ENCODE results near the gene NDUFS5.
A peak's percentile ranks its signal among the peaks of the same experiment; 100 is the strongest.

The NDUFS5 gene

GRCh38 chr1:39026051-39026865 is at the start of gene NDUFS5:
NDUFS5 (plus strand) TSS chr1:39026350; CDS start chr1:39028725, 2,375 bp downstream.
- no peaks in the 10 kb centered on the region for H3K9me3 ChIP-seq (ENCODE audit: control insufficient read depth, insufficient read depth, low read depth, low read length)
- CTCF ChIA-PET: interaction anchor here (0.7 to 1.2 kb wide), 5 partner anchors 66 to 694 kb away, joined by 3 to 7 read pairs (median 4); no protein-coding TSS in a partner anchor
- TF ChIP-seq ZNF558 (tag by site-specific recombination; IDR thresholded peaks at IDR 0.05): no peak
- peak; percentile 85; the same call in 1 of the 2 replicates for TF ChIP-seq TRIM28 (IDR thresholded peaks at IDR 0.05; ENCODE audit: borderline replicate concordance, low read length)
- peak; percentile 90 for TF ChIP-seq ATF2 (tag by site-specific recombination; IDR thresholded peaks at IDR 0.05; ENCODE audit: low read depth)
- TF ChIP-seq KLF9 (tag by site-specific recombination; IDR thresholded peaks at IDR 0.05; ENCODE audit: low read depth): peak; percentile 15; the same call in 1 of the 2 replicates
- peak; percentile 84 for TF ChIP-seq ZBTB17 (tag by site-specific recombination; IDR thresholded peaks at IDR 0.05)
- peak; percentile 36; the same call in 1 of the 2 replicates for TF ChIP-seq ZNF76 (tag by site-specific recombination; IDR thresholded peaks at IDR 0.05; ENCODE audit: borderline replicate concordance, low read depth)
- TF ChIP-seq ZNF16 (tag by site-specific recombination; IDR thresholded peaks at IDR 0.05; ENCODE audit: low read depth): no peak
- TF ChIP-seq ZNF23 (tag by site-specific recombination; IDR thresholded peaks at IDR 0.05; ENCODE audit: borderline replicate concordance): no peak
- no peak for TF ChIP-seq ZNF26 (tag by site-specific recombination; IDR thresholded peaks at IDR 0.05)
- peak; percentile 50 for TF ChIP-seq ZXDB (tag by site-specific recombination; IDR thresholded peaks at IDR 0.05)
- peak; percentile 57 for TF ChIP-seq SP7 (tag by site-specific recombination; IDR thresholded peaks at IDR 0.05)
- TF ChIP-seq WT1 (tag by site-specific recombination; IDR thresholded peaks at IDR 0.05): no peak
- peak; percentile 45; the same call in 1 of the 2 replicates for TF ChIP-seq ZBTB20 (tag by site-specific recombination; IDR thresholded peaks at IDR 0.05)
- no peak for TF ChIP-seq ZNF426 (tag by site-specific recombination; IDR thresholded peaks at IDR 0.05)
- TF ChIP-seq, protein P1, sequence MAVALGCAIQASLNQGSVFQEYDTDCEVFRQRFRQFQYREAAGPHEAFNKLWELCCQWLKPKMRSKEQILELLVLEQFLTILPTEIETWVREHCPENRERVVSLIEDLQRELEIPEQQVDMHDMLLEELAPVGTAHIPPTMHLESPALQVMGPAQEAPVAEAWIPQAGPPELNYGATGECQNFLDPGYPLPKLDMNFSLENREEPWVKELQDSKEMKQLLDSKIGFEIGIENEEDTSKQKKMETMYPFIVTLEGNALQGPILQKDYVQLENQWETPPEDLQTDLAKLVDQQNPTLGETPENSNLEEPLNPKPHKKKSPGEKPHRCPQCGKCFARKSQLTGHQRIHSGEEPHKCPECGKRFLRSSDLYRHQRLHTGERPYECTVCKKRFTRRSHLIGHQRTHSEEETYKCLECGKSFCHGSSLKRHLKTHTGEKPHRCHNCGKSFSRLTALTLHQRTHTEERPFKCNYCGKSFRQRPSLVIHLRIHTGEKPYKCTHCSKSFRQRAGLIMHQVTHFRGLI (tag by site-specific recombination; IDR thresholded peaks at IDR 0.05): peak; percentile 43; the same call in 1 of the 2 replicates
- TF ChIP-seq ZNF610 (tag by site-specific recombination; IDR thresholded peaks at IDR 0.05; ENCODE audit: borderline replicate concordance): peak; percentile 43
- no peak for TF ChIP-seq ZNF623 (tag by site-specific recombination; IDR thresholded peaks at IDR 0.05)
- no peak; the same call in 1 of the 2 replicates for TF ChIP-seq ZNF366 (tag by site-specific recombination; conservative IDR thresholded peaks at IDR 0.05)
- TF ChIP-seq, protein P2, sequence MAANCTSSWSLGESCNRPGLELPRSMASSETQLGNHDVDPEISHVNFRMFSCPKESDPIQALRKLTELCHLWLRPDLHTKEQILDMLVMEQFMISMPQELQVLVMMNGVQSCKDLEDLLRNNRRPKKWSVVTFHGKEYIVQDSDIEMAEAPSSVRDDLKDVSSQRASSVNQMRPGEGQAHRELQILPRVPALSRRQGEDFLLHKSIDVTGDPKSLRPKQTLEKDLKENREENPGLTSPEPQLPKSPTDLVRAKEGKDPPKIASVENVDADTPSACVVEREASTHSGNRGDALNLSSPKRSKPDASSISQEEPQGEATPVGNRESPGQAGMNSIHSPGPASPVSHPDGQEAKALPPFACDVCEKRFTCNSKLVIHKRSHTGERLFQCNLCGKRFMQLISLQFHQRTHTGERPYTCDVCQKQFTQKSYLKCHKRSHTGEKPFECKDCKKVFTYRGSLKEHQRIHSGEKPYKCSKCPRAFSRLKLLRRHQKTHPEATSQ (tag by site-specific recombination; IDR thresholded peaks at IDR 0.05): no peak
- TF ChIP-seq ZNF626 (tag by site-specific recombination; IDR thresholded peaks at IDR 0.05): no peak
- no peak for TF ChIP-seq ZNF248 (tag by site-specific recombination; IDR thresholded peaks at IDR 0.05)
- TF ChIP-seq ZNF660 (tag by site-specific recombination; IDR thresholded peaks at IDR 0.05): 0 out of 2 replicates have a peak, but pooled peaks have one; percentile 85
- no peak for TF ChIP-seq CTCF (tag by site-specific recombination; IDR thresholded peaks at IDR 0.05)
- TF ChIP-seq, protein P3, sequence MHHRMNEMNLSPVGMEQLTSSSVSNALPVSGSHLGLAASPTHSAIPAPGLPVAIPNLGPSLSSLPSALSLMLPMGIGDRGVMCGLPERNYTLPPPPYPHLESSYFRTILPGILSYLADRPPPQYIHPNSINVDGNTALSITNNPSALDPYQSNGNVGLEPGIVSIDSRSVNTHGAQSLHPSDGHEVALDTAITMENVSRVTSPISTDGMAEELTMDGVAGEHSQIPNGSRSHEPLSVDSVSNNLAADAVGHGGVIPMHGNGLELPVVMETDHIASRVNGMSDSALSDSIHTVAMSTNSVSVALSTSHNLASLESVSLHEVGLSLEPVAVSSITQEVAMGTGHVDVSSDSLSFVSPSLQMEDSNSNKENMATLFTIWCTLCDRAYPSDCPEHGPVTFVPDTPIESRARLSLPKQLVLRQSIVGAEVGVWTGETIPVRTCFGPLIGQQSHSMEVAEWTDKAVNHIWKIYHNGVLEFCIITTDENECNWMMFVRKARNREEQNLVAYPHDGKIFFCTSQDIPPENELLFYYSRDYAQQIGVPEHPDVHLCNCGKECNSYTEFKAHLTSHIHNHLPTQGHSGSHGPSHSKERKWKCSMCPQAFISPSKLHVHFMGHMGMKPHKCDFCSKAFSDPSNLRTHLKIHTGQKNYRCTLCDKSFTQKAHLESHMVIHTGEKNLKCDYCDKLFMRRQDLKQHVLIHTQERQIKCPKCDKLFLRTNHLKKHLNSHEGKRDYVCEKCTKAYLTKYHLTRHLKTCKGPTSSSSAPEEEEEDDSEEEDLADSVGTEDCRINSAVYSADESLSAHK (tag by site-specific recombination; IDR thresholded peaks at IDR 0.05): peak; percentile 37; the same call in 1 of the 2 replicates
- TF ChIP-seq ZEB2 (tag by site-specific recombination; IDR thresholded peaks at IDR 0.05): peak; percentile 77
- TF ChIP-seq ZNF146 (tag by site-specific recombination; IDR thresholded peaks at IDR 0.05): no peak

More at GRCh38 chr1:39026051-39026865, at the start of gene NDUFS5:
- H3K36me3 ChIP-seq (ENCODE audit: control insufficient read depth in 2 of 2, insufficient read depth in 1 of 2, low read length in 2 of 2): peaks cover 22 to 31% of the 10 kb centered on the region in 2 experiments
- POLR2A ChIA-PET: interaction anchor here (0.6 to 1.6 kb wide), 22 partner anchors 9 to 1014 kb away, joined by 3 to 10 read pairs (median 4); partner anchors contain the start of genes PPIE, RRAGC and UTP11
- peak within 1 kb of the TSS; percentile 70 for H3K4me3 ChIP-seq (ENCODE audit: low read depth, low read length)
- H3K27ac ChIP-seq (ENCODE audit: extremely low read depth, low read depth, low read length): peak within 1 kb of the TSS; percentile 37
- no peaks in the 10 kb centered on the region for H3K4me1 ChIP-seq (ENCODE audit: control insufficient read depth, insufficient read depth, low read length)
